ENCODE results near the gene TBX20. TPM values are rescaled to one million over a fixed set of nuclear protein-coding genes. Genes with fewer than 3 reads are reported as not detected.
"Not testable (repeated sequence)": the region's sequence is repeated elsewhere in the genome, so short reads cannot be mapped to it uniquely, and the experiment has no call there.

TBX20 gene
- total RNA-seq, 3 donors from 2014 or later, result 0.14 to 0.28 TPM; not detected in 1

GRCh38 chr7:35180665-35181064 lies 73.2 kb downstream of the TBX20 start:
- H3K36me3 Mint-ChIP-seq (ENCODE audit: insufficient read depth); H3K4me1 Mint-ChIP-seq (ENCODE audit: low read depth); ATAC-seq; H3K9me3 Mint-ChIP-seq; H3K4me3 Mint-ChIP-seq; DNase-seq: not testable (repeated sequence)
- peaks cover 22% of the 10 kb centered on the region for H3K27me3 Mint-ChIP-seq (ENCODE audit: low read depth)

GRCh38 chr7:35173176-35173575 lies 80.7 kb downstream of the TBX20 start:
- not testable (repeated sequence) for H3K4me3 Mint-ChIP-seq; ATAC-seq; H3K9me3 Mint-ChIP-seq; H3K4me1 Mint-ChIP-seq (ENCODE audit: low read depth); DNase-seq; H3K36me3 Mint-ChIP-seq (ENCODE audit: insufficient read depth)
- H3K27me3 Mint-ChIP-seq (ENCODE audit: low read depth), result peaks cover 15% of the 10 kb centered on the region

GRCh38 chr7:35172131-35172530 lies 81.8 kb downstream of the TBX20 start:
- H3K27me3 Mint-ChIP-seq (ENCODE audit: low read depth); ATAC-seq: not testable (repeated sequence)

GRCh38 chr7:35167658-35168057 lies 86.2 kb downstream of the TBX20 start:
- H3K4me1 Mint-ChIP-seq (ENCODE audit: low read depth); H3K4me3 Mint-ChIP-seq; H3K36me3 Mint-ChIP-seq (ENCODE audit: insufficient read depth); H3K27me3 Mint-ChIP-seq (ENCODE audit: low read depth); ATAC-seq; H3K9me3 Mint-ChIP-seq; DNase-seq: not testable (repeated sequence)

More at GRCh38 chr7:35172131-35172530, 81.8 kb downstream of the TBX20 start:
- H3K36me3 Mint-ChIP-seq (ENCODE audit: insufficient read depth); DNase-seq; H3K9me3 Mint-ChIP-seq; H3K4me1 Mint-ChIP-seq (ENCODE audit: low read depth); H3K4me3 Mint-ChIP-seq: not testable (repeated sequence)

GRCh38 chr7:35167158-35167557 lies 86.7 kb downstream of the TBX20 start:
- H3K4me1 Mint-ChIP-seq (ENCODE audit: low read depth); H3K4me3 Mint-ChIP-seq; H3K27me3 Mint-ChIP-seq (ENCODE audit: low read depth); DNase-seq; H3K9me3 Mint-ChIP-seq; H3K36me3 Mint-ChIP-seq (ENCODE audit: insufficient read depth); ATAC-seq: not testable (repeated sequence)

GRCh38 chr7:35161059-35161740 lies 92.7 kb downstream of the TBX20 start:
- not testable (repeated sequence) for H3K9me3 Mint-ChIP-seq; DNase-seq; H3K4me3 Mint-ChIP-seq; H3K36me3 Mint-ChIP-seq (ENCODE audit: insufficient read depth); H3K27me3 Mint-ChIP-seq (ENCODE audit: low read depth); H3K4me1 Mint-ChIP-seq (ENCODE audit: low read depth); ATAC-seq

Other genes with a start within 250 kb of the TBX20 start
- 1 to 10 TPM; 5.7 to 7.4 (median 7.0) TPM for gene DPY19L1, start 216.6 kb downstream of the TBX20 start, total RNA-seq

Data from activated T-cell treated with anti-CD3 and anti-CD28 coated beads, Interleukin-2, amount 50 U/mL, for 4 hours (primary cell).